ENCODE data around the gene MSRB1. TPM values are rescaled to one million over a fixed set of nuclear protein-coding genes. Genes with fewer than 3 reads are reported as not detected.

MSRB1 gene
- total and polyA plus RNA-seq, 2 of the 13 experiments (the other 11 are each of a cell fraction or from before 2014, with no cell fraction given) = 32.1 to 75.4 TPM

GRCh38 chr16:1971796-1972489 is 28.9 kb upstream of the MSRB1 start, which contains the start of gene TBL3 (continued):
- peak; percentile 20; the same call in 1 of the 2 replicates for TF ChIP-seq NR2F2 (IDR thresholded peaks at IDR 0.05; ENCODE audit: borderline replicate concordance, low read depth)
- TF ChIP-seq ZNF34 (CRISPR knock-in tag; IDR thresholded peaks at IDR 0.05; ENCODE audit: borderline replicate concordance) = peak; percentile 87; the same call in 1 of the 2 replicates
- peak; percentile 53; the same call in 1 of the 2 replicates for TF ChIP-seq KDM1A (CRISPR knock-in tag; IDR thresholded peaks at IDR 0.05)
- TF ChIP-seq ZNF468 (CRISPR knock-in tag; IDR thresholded peaks at IDR 0.05) = no peak
- TF ChIP-seq IKZF1 (IDR thresholded peaks at IDR 0.05) = no peak
- peak; percentile 91; the same call in 1 of the 2 replicates for TF ChIP-seq KDM5B (CRISPR knock-in tag; IDR thresholded peaks at IDR 0.05; ENCODE audit: borderline replicate concordance)
- no peak for TF ChIP-seq HMGA1 (CRISPR knock-in tag; conservative IDR thresholded peaks at IDR 0.05)
- TF ChIP-seq SAFB2 (CRISPR knock-in tag; IDR thresholded peaks at IDR 0.05; ENCODE audit: borderline replicate concordance, low read depth) = peak; percentile 68; the same call in 1 of the 2 replicates
- TF ChIP-seq, protein P1, sequence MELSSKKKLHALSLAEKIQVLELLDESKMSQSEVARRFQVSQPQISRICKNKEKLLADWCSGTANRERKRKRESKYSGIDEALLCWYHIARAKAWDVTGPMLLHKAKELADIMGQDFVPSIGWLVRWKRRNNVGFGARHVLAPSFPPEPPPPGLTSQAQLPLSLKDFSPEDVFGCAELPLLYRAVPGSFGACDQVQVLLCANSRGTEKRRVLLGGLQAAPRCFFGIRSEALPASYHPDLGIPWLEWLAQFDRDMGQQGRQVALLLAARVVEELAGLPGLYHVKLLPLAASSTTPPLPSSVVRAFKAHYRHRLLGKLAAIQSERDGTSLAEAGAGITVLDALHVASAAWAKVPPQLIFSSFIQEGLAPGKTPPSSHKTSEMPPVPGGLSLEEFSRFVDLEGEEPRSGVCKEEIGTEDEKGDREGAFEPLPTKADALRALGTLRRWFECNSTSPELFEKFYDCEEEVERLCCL (CRISPR knock-in tag; IDR thresholded peaks at IDR 0.05; ENCODE audit: borderline replicate concordance) = peak; percentile 83; the same call in 1 of the 2 replicates
- TF ChIP-seq ZHX1 (CRISPR knock-in tag; IDR thresholded peaks at IDR 0.05; ENCODE audit: low read depth) = peak; percentile 100
- TF ChIP-seq HOXD1 (CRISPR knock-in tag; IDR thresholded peaks at IDR 0.05) = peak; percentile 26; the same call in 1 of the 2 replicates
- TF ChIP-seq, protein P2, sequence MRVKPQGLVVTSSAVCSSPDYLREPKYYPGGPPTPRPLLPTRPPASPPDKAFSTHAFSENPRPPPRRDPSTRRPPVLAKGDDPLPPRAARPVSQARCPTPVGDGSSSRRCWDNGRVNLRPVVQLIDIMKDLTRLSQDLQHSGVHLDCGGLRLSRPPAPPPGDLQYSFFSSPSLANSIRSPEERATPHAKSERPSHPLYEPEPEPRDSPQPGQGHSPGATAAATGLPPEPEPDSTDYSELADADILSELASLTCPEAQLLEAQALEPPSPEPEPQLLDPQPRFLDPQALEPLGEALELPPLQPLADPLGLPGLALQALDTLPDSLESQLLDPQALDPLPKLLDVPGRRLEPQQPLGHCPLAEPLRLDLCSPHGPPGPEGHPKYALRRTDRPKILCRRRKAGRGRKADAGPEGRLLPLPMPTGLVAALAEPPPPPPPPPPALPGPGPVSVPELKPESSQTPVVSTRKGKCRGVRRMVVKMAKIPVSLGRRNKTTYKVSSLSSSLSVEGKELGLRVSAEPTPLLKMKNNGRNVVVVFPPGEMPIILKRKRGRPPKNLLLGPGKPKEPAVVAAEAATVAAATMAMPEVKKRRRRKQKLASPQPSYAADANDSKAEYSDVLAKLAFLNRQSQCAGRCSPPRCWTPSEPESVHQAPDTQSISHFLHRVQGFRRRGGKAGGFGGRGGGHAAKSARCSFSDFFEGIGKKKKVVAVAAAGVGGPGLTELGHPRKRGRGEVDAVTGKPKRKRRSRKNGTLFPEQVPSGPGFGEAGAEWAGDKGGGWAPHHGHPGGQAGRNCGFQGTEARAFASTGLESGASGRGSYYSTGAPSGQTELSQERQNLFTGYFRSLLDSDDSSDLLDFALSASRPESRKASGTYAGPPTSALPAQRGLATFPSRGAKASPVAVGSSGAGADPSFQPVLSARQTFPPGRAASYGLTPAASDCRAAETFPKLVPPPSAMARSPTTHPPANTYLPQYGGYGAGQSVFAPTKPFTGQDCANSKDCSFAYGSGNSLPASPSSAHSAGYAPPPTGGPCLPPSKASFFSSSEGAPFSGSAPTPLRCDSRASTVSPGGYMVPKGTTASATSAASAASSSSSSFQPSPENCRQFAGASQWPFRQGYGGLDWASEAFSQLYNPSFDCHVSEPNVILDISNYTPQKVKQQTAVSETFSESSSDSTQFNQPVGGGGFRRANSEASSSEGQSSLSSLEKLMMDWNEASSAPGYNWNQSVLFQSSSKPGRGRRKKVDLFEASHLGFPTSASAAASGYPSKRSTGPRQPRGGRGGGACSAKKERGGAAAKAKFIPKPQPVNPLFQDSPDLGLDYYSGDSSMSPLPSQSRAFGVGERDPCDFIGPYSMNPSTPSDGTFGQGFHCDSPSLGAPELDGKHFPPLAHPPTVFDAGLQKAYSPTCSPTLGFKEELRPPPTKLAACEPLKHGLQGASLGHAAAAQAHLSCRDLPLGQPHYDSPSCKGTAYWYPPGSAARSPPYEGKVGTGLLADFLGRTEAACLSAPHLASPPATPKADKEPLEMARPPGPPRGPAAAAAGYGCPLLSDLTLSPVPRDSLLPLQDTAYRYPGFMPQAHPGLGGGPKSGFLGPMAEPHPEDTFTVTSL (CRISPR knock-in tag; IDR thresholded peaks at IDR 0.05; ENCODE audit: borderline replicate concordance) = no peak
- no peak for TF ChIP-seq KAT2B (IDR thresholded peaks at IDR 0.05; ENCODE audit: borderline replicate concordance, low read depth, low read length)
- TF ChIP-seq JUNB (CRISPR knock-in tag; IDR thresholded peaks at IDR 0.05; ENCODE audit: borderline replicate concordance) = no peak
- TF ChIP-seq SALL2 (CRISPR knock-in tag; IDR thresholded peaks at IDR 0.05) = peak; percentile 91
- 0 out of 2 replicates have a peak, but pooled peaks have one; percentile 56 for TF ChIP-seq ZNF296 (CRISPR knock-in tag; conservative IDR thresholded peaks at IDR 0.05)
- 0 out of 2 replicates have a peak, but pooled peaks have one; percentile 47 for TF ChIP-seq NCOA2 (CRISPR knock-in tag; IDR thresholded peaks at IDR 0.05)
- TF ChIP-seq ZNF33B (CRISPR knock-in tag; IDR thresholded peaks at IDR 0.05) = peak; percentile 96
- TF ChIP-seq TMF1 (CRISPR knock-in tag; IDR thresholded peaks at IDR 0.05; ENCODE audit: low read depth) = 0 out of 2 replicates have a peak, but pooled peaks have one; percentile 49
- peak; percentile 95 for TF ChIP-seq KAT7 (CRISPR knock-in tag; IDR thresholded peaks at IDR 0.05; ENCODE audit: borderline replicate concordance)

Measured in HepG2 (cell line).